GM19043 (cell line): ENCODE results near the gene TMEM130.
A peak's percentile ranks its signal among the peaks of the same experiment; 100 is the strongest.

Experiments
- ATAC-seq: cut with Tn5 transposase; IDR thresholded peaks from one replicate; pipeline ENCODE4 v1.9.1; 2021; ENCODE audit warnings: low read depth; ENCODE audit not compliant: unreplicated experiment

The TMEM130 gene

DNA sequence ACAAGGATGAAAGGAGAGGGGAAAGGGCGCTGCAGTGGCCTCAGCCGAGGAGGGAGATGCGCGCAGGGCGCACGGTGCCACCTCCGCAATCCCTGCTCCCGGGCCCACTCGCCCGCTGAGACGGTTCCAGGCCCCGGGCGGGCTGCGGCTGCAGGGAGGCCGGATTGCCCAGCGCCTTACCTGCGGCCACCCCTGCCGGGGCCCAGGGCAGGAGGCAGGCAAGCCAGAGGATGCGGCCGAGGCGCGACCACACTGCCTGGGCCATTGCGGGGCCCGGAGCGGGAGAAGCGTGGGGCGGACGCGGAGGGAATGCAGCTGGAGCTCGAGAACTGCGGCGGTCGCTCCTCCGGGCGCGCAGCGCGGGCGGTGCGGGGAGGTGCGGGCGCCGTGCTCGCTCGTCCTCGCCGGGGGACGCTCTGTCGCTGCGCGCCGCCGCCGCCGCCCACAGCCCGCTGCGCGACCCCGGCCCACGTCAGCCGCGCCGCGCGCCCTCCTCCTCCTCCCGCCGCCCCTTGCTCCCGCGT lies at the start of gene TMEM130:
Gene TMEM130, minus strand, starts transcription at position 418 of the 524 bp plus-strand sequence. Its CDS starts 153 bp downstream, at position 265.
- no peak for ATAC-seq

DNA sequence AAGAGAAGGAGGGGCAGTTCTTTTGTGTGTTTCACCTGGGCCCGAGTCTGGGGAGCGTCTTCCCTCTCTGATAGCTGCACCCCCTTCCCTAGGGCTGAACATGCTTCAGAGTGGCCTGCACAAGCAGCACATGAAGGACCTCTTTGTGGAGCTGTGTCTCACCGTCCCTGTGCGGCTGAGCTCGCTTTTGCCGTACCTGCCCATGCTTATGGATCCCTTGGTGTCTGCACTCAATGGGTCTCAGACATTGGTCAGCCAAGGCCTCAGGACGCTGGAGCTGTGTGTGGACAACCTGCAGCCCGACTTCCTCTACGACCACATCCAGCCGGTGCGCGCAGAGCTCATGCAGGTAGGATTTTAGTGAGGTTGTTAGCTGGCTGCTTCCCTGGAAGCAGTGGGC lies 47.5 kb upstream of the TMEM130 start:
- ATAC-seq: no peak

- no peak for ATAC-seq
Measured at GRCh38 chr7:98913612-98914011, 43.8 kb upstream of the TMEM130 start.

GRCh38 chr7:98913026-98913425 lies 43.2 kb upstream of the TMEM130 start:
- ATAC-seq: no peak

GRCh38 chr7:98911916-98912315 lies 42.1 kb upstream of the TMEM130 start:
- ATAC-seq: no peak

- ATAC-seq: no peak
Measured at GRCh38 chr7:98910427-98910826, 40.6 kb upstream of the TMEM130 start.

GRCh38 chr7:98909487-98909886 lies 39.7 kb upstream of the TMEM130 start:
- ATAC-seq: no peak

GRCh38 chr7:98908585-98908984 lies 38.8 kb upstream of the TMEM130 start:
- ATAC-seq: no peak

GRCh38 chr7:98907570-98907969 lies 37.8 kb upstream of the TMEM130 start:
- no peak for ATAC-seq

- no peak for ATAC-seq
Measured at GRCh38 chr7:98903246-98903645, 33.4 kb upstream of the TMEM130 start.

DNA sequence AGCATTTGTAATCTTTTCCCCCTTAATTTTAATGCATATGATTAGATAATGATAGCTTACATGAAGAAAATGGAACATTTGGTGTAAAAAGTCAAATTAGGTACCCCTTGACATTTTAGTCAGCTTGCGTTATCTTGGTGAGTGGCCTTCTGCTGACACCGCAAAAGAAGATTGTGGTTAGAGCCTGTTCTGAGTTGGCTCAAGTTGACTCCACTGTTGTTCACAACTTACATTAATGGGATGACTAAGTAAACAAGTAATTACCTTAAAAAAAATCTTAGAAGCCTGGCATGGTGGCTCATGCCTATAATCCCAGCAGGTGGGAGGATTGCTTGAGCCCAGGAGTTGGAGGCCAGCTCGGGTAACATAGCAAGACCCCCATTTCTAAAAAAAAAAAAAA lies 32.7 kb upstream of the TMEM130 start:
- no peak for ATAC-seq

DNA sequence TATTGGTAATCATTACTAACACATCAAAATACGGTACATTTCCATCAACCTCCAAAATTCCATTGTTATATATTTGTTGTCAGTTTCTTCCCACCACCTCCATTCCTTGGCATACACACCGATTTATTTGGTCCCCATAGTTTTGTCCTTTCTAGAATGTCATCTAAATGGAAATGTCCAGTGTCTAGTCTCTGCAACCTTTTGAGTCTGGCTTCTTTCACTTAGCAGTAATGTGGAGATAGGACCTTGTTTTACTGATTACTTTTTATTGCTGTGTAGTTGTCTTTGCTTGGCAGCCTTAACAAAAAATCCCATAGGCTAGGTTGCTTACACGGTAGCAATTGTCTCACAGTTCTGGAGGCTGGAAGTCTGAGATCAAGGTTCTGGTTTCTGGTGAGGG lies 31.0 kb upstream of the TMEM130 start:
- ATAC-seq: no peak

DNA sequence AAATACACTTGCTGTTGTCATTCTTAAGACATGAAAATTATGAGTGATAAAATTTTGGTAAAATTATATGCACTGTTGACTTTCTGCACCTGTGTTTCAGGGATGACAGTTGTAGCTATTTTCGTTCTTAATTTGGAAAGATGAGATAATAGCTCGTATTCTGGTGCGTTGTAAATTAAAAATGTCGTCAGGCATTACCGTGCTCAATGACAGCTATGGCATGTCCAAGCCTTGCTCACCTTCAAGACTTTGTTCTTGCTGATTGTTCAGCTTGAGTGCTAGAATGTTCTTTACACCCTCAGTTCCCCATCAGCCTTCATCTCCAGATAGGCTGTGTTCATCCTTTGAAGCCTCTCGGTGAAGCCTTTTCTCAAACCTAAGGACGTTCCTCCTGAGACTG lies 30.0 kb upstream of the TMEM130 start:
- no peak for ATAC-seq

GRCh38 chr7:98892609-98893008 lies 22.8 kb upstream of the TMEM130 start:
- no peak for ATAC-seq

GRCh38 chr7:98887038-98887437 lies 17.2 kb upstream of the TMEM130 start:
- ATAC-seq: no peak

DNA sequence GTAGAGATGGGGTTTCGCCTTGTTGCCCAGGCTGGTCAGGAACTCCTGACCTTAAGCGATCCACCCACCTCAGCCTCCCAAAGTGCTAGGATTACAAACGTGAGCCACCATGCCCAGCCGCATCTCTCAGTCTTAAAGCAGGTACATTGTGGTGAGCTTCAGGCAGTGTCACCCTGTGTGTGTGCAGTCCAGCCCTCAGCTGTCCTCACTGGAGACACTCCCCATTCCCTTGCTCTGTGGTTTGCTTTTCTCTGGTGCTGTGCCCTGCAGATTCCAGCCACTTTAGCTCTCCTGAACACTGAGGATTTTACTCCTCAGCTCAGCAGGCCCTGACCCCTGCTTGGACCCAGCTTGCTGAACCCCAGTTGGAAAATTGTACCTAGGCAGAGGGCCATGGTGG lies 14.6 kb upstream of the TMEM130 start:
- no peak for ATAC-seq

- ATAC-seq: no peak
Measured at GRCh38 chr7:98881561-98882315, 11.9 kb upstream of the TMEM130 start.

DNA sequence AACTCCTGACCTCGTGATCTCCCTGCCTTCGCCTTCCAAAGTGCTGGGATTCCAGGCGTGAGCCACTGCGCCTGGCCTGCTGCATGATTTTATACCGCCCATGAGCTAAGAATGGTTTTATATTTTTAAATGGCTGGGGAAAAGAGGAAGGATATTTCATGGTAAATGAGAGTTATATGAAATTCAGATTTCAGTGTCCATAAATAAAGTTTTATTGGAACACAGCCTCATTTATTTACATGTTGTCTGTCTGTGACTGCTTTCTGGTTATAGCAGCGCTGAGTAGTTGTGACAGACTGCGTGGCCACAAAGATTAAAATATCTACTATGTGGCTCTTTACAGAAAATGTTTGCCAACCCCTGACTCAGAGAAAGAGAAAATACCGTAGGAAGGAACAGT lies 10.7 kb upstream of the TMEM130 start:
- no peak for ATAC-seq

GRCh38 chr7:98879979-98880315 lies 10.1 kb upstream of the TMEM130 start:
- no peak for ATAC-seq

DNA sequence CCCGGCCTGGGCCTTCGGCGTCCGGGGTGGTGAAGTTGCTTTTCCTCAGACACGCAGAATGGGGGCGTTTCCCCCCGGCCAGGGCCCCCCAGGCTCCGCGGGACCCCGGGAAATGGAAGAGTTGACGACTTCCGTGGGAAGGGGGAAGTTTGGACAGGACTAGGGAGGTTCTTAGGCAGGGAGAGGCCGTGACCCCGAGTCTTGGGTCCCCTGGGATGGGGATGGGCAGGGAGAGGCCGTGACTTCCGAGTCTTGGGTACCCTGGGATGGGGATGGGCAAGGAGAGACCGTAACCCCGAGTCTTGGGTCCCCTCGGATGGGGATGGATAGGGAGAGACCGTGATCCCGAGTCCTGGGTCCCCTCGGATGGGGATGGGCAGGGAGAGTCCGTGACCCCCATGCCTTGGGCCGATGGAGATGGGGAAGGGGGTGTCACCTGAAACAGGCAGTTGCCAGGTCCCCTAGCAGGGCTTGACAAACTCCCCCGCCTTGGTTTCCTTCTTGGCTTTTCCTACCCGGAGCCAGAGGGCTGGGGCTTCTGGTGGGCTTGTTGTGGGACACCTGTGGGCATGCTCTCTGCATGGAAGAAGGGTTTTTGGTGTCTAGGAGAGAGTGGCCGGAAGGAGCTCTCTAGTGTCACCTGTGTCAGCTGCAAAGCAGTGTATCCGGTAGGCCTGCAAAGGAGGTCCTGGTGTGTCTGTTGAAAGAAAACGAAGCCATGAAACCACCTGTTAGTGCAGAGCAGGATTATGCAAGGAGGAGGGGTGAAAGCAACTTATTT lies 9.6 kb upstream of the TMEM130 start:
- peak; percentile 85 for ATAC-seq

DNA sequence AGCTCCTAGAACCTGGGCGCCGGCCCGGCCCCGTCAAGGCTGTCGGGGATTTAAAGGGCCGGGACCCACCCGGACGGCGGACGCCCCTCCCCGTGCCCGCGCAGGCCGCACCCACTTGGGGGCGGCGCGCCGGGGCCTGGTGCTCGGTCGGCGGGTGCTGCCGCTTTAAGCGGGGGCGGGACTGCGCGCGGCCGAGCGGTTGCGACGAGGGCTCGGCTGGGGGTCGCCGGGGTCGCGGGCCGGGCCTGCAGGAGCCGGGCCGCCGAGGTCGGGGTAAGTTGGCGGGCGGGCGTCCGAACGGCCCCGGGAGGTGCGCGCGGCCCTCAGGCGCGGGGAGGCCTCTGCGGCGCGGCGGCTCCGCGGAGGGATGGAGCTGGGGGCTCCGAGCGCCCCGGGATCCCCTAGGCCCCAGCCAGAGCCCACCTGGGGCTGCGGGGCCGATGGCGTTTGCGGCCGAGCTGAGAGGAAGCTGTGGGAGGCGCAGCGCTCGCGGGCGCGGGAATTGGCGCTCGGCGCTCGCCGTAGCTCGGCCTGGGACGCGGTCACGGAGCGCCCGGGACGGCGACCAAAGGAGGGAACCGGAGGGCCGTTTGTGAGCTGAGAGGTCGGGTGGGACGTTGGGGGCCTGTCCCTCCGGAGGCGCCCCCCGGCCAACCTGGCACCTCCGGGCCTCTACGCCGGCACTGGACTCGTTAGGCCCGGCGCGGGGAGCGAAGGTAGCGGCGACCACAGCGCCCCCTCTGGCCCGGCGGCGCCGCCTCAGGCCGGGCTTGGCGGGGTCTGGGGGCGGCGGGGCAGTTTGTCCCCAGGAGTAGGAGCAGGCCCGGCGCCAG lies 8.8 kb upstream of the TMEM130 start, which contains the start of gene TRRAP:
Gene TRRAP, plus strand, starts transcription at position 168 of the 833 bp plus-strand sequence. CDS start 2,619 bp downstream, outside the sequence.
- peak; percentile 53 for ATAC-seq
